SIG-M5 treated with dmso at 0.1 percent for 504 hours (cell line): Measurements from ENCODE around the gene SLC6A9.

Source experiments
- DNase-seq: peaks from one replicate; lab custom pipeline; 2025; ENCODE audit not compliant: unreplicated experiment; lab: John Stamatoyannopoulos, UW

Gene SLC6A9

DNA sequence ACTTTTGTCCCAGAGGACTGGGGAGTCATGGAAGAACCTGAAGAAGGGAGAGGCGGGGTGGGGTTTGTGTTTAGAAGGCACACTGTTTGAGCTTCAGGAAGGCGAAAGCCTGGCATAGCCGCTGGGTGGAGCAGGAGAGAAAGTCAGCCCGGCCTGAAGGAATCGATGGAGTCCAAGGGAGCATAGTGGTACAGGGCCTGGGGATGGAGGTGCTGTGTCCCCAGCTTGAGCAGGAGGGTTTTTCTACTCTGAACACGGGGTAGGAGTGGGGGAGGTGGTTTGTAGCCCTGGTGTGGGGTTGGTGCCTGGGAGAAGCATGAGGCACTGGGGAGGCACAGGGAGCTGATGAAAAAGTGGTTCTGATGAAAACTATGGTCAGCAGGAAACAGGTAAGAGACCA is 44.5 kb downstream of the SLC6A9 start:
- no peak for DNase-seq

GRCh38 chr1:43985984-43986595 is 45.2 kb downstream of the SLC6A9 start:
- DNase-seq, result no peak

DNA sequence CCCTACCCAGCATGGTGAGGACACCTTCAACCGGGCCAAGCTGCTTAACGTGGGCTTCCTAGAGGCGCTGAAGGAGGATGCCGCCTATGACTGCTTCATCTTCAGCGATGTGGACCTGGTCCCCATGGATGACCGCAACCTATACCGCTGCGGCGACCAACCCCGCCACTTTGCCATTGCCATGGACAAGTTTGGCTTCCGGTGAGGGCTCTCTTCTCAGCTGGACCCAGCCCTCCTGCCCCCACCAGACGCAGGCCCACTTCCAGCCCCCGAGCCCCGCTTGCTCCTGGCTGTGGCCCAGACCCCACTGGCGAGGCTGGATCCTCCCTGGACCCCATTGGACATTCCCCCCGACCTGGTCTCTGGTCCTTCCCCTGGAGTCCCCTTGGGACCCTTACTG is 46.4 kb downstream of the SLC6A9 start:
- DNase-seq, result no peak

DNA sequence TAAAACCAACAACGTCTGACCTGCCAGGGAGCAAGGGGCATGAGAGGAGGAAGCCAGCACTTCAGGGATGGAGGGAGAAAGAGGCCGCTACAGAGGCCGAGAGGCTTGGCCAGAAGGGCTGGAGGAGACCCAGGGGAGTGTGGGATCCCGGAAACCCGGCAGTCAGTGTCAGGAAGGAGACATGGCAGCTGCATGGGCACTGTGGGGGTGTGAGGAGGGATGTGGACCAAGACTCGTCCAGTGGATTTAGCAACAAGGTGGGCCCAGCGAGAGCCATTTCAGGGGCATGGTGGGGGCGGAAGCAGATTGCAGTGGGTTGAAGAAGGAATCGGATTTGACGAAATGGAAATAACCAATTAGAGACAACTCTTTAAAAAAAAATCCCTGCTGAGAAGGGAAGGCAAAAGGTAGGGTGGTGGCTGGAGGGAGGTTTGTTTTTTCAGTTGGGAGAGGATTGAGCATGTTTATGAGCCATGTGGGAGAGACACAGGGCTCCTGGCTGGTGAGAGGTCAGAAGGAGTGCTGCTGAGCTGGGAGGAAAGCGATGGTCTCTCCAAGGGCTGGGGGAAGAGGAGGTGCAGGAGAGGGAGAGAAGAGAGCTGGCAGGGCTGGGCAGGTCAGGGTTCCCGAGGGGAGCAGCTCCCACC is 47.9 kb downstream of the SLC6A9 start:
- no peak for DNase-seq

DNA sequence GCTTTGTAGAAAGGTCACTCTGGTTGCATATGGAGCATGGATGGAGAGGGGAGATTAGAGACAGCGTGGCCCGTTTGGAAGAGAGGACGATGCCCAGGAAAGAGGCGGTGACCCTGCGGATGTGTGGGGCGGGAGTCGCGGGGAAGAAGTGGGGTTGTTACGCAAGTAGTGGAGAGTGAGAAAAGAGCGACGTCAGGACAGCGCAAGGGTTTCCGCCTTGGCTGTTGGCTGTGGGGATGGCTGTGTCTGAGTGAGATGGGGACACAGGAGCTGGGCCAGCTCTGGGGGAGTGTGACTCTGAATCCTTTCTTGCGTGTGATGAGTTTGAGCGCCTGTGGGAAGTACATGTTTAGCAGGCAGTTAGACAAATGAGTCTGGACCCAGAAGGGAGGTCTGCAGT is 48.5 kb downstream of the SLC6A9 start:
- peak; percentile 21 for DNase-seq

DNA sequence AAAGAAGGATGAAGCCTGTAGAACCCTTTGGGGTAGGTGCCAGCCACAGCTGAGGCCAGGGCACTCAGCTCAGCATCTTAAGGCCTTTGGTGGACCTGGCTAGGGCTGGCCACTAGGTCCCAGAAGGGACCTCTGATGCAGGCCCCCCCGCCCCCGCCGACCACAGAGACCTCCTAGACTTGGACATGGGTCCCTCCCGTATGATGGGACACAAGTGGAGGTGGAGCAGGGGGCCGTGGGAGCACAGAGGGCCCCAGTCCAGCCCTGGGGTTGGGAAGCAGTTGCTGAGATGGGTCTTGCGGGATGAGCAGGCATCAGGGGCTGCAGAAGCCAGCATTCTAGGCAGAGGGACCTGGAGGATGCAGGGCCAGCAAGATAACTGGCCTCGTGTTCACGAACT is 49.0 kb downstream of the SLC6A9 start:
- no peak for DNase-seq

DNA sequence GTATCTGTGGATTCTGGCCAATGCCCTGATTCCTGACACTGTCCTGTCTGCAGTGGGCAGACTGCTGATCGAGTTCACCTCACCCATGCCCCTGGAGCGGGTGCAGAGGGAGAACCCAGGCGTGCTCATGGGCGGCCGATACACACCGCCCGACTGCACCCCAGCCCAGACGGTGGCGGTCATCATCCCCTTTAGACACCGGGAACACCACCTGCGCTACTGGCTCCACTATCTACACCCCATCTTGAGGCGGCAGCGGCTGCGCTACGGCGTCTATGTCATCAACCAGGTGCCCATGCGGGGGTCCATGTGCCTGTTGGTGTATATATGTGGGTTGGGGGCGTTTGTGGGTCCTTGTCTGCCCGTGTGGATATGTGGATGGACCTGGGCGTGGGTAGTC is 49.6 kb downstream of the SLC6A9 start:
- DNase-seq, result no peak

- DNase-seq, result no peak
Observed at GRCh38 chr1:43981135-43981491, 50.1 kb downstream of the SLC6A9 start.

GRCh38 chr1:43980255-43981134 is 50.8 kb downstream of the SLC6A9 start:
- DNase-seq, result peak; percentile 14

DNA sequence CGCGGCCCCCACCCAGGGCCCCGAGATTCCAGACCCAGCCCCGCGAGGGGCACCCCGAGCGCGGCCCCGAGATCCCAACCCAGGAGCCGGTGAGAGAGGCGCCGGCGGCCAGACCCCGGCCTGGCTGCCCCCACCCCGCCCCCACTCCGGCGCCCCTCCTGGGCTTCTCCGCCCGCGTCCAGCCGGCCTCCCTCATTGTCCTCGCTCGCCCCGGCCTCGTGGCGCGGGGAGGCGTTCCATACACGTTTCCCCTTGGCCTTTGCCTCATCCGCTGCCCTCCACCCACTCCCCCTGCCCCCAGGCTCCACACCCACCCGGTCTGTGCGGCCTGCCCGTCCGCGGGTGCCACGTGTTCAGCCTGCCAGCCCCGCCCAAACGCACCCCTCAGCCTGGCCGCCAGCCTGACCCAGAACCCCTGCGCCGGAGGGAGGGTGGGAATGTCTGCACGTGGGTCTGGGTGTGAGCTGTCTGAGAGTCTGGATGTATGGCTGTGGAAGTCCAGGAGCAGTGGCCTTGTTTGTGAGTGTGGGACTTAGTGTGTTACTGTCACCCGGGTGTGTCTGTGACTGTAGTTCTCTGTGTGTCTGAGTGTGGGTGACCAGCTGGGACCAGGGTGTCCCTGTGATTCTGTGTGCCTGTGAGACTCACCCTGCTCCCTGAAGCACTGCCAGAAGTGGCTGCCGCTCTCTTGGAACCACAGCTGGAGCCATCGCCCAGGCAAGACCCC is 51.6 kb downstream of the SLC6A9 start:
- peak; percentile 16 for DNase-seq

DNA sequence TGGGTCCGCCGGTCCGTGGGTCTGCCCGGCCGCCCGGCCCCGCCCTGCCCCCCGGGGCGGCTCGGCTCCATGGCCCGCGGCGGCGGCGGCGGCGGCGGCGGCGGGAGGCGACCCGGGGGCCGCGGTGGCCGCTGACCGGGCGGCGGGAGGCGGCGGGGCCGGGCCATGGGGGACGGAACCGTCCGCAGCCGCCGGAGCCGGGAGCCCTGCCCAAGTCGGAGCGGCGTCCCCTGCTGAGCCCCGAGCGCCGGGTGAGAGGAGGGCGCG is 52.1 kb downstream of the SLC6A9 start:
- no peak for DNase-seq

DNA sequence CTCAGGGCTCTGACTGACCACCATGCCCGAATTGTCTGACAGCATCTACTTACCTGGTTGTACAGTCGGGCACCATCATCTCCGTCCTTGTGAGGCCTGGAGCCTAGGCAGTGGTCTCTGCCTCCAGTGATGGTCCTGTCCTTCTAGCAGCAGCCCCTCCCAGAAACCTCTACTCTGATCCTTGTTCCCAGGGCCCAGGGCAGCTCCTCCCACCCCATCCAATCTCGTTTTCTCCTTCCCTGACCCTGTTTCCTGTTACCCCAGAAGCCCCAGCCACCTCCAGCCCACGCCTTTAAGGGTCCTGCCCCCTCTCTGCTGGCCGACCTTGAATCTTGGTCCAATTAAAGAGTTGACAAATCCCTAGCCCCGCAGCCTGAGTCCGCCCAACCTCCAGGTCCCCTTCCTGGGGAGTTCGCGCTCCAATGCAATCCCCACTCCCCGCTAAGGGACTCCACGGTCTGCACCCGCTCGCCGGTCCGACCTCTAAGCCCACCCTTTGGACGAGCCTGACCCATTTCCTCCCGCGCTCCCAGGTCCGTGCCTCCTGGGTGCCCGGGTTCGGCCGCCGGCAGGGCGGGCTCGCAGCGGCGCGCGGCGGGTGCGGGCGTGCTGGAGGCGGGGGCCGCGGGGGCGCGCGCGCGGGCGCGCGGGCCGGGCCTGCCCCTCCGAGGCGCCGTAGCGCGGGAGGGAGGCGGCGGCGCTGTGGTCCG is 52.6 kb downstream of the SLC6A9 start, which contains the start of gene B4GALT2:
Gene B4GALT2 (plus strand): TSS at position 660 of the 710 bp plus-strand sequence. CDS start 1,951 bp downstream, outside the sequence.
- DNase-seq, result no peak

GRCh38 chr1:43978264-43978550 is 53.1 kb downstream of the SLC6A9 start:
- peak; percentile 10 for DNase-seq

- DNase-seq, result peak; percentile 4
Observed at GRCh38 chr1:43977376-43978263, 53.6 kb downstream of the SLC6A9 start.

DNA sequence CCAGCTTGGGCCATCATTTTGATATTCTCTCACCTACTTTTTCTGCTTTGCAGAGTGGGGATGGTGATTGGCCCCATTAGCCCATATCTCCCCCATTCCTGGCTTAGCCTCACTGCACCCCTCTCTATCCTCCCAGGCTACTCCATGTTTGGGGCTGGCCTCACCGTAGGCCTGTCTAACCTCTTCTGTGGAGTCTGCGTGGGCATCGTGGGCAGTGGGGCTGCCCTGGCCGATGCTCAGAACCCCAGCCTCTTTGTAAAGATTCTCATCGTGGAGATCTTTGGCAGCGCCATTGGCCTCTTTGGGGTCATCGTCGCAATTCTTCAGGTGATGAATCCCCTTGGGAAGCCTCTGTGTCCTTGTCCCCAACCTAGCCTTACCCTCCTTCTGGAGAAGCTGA is 54.4 kb downstream of the SLC6A9 start:
- no peak for DNase-seq

DNA sequence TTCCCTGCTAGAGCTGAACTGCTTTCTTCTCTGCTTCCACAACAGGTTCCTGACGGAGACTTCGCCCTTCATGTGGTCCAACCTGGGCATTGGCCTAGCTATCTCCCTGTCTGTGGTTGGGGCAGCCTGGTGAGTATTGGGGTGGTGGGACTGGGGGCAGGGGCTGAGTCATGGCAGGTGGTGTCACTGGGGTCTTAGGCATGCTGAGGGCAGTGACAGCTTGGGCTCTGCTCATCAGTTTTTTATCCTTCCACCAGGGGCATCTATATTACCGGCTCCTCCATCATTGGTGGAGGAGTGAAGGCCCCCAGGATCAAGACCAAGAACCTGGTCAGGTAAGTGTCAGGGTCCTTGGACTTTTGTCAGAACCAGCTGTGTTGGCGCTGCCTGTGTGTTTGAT is 55.2 kb downstream of the SLC6A9 start:
- DNase-seq, result no peak

- peak; percentile 72 for DNase-seq
Observed at GRCh38 chr1:43975249-43975961, 55.9 kb downstream of the SLC6A9 start.

DNA sequence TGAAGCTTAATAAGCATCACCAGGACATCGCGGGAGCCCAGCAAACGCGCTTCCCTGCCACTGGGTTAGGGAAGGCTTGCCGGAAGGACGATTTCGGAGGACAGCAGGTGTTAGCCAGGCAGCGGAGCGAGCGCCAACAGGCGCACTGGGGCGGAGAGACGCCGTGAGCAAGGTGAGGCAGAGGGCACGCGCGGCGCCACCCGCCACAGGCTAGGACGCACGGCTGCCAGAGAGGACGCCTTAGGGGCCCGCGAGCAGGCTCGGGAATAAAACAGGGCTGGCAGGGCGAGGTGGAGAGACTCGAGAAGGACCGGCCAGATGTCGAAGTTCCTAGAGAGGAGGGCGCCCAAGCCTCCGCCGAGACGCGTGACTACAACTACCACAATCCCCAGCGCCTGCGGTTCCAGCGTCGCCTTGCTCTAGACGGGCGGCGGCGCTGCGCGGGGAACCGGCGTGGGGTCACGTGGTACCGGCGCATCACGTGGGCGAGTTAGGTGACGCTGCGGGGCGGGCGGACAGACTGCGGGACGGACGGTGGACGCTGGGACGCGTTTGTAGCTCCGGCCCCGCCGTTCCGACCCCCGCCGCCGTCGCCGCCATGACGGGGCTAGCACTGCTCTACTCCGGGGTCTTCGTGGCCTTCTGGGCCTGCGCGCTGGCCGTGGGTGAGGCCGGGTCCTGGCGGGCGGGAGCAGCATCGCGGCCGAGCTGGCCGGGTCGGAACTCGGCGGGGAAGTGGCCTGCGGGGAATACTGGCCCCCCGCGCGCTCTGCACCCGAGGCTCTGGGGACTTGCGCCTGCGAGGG is 56.6 kb downstream of the SLC6A9 start, which contains the start of gene ATP6V0B:
Gene ATP6V0B (plus strand): TSS at position 518 of the 806 bp plus-strand sequence. CDS start 81 bp downstream, at position 599.
- peak; percentile 92 for DNase-seq
